MV-4-11 (cell line): ENCODE results near the gene UQCC2.

Source experiments
- DNase-seq: peaks from one replicate; lab custom pipeline; 2025; lab: John Stamatoyannopoulos, UW

The UQCC2 gene

DNA sequence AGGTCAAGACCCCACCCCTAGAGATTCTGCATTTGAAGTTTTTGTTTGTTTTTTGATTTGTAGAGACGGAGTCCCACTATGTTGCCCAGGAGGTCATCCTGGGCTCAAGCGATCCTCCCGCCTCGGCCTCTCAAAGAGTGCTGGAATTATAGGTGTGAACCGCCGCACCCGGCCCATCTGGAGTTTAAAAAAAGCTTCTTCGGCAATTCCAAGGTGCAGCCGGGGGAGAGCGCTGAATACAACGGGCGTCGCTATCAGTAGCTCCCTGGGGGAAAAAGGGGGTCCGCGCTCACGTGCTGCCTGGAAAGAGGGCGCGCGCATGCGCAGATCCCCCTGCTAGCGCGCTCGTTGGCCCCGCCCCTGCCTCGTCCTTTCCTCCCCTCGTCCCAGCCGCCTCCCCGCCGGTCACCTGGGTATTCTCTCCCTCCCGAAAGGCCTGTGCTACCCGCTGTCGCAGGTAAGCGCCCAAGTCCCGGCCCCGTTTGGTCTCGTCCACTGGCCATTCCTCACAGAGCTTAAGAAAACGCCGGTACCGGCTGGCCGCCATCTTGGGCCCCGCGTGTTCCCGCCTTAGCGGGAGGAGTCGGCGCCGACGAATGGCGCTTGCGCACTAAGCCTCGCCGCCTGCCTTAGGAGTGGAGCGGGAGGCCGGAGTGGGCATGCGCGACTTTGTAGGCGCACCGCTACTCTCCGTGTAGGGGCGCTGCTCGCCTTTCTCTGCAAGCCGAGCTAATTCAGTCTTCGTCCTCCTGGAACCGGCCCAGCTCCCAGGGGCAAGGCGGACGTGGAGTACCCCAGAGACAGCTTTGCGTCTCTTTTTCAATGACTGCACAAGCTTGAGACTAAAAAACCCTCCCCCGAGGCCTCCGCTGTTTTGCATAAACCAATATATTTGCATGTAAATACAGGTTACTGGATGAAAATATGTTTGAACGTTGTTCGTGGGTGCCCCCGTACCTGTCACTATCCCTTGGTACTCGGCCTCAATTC is at the start of gene UQCC2:
TSS of gene UQCC2 (minus strand) at position 561 of the 990 bp plus-strand sequence. CDS start at position 547, 14 bp downstream.
- DNase-seq, result peak; percentile 95

DNA sequence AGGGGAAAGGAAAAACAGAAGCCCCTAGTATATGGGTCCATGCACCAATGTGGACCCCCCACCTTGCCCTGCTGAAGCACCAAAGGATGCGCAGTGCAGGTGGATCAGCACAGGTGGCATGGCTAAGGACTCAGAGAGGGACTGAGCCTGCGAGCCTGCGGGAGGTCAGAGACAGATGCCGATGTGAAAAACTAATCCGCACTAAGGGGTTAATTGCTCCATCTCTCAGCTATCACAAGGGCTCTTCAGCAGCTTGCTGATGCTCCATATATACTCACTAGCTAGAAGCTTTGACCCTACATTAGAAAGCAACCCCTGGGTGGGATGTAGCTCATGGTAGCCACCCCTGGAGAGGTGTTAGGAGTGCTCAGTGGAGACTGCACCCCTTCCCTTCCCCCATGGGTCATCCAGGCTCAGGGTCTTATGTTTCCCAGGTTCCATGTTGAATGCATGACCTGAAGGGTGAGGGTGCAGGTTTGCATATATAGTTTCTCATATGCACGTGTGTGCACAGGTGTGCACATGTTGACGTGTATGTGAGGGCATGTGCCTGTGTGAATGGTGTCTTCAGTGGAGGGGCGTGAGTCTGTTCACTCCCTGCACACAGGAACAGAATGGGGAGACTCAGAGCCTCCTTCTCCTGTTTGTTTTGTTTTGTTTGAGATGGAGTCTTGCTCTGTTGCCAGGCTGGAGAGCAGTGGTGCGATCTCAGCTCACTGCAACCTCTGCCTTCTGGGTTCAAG is 48.6 kb upstream of the UQCC2 start:
- no peak for DNase-seq

DNA sequence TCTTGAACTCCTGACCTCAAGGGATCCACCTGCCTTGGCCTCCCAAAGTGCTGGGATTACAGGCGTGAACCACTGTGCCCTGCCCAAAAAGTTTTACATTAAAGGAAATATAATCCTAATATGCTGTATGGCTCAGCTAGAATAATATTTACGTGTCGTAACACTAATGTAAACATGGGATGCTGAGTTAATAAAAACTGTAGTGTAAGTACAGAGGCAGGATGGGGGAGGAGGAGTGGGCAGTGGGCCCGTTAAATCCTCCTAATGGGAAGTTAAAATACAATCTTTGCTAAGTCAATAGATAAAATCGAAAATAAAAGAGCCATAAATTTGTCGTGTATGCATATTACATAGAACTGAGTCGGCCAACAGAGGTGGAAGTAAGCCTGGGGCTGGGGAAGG is 47.3 kb upstream of the UQCC2 start:
- DNase-seq, result no peak

DNA sequence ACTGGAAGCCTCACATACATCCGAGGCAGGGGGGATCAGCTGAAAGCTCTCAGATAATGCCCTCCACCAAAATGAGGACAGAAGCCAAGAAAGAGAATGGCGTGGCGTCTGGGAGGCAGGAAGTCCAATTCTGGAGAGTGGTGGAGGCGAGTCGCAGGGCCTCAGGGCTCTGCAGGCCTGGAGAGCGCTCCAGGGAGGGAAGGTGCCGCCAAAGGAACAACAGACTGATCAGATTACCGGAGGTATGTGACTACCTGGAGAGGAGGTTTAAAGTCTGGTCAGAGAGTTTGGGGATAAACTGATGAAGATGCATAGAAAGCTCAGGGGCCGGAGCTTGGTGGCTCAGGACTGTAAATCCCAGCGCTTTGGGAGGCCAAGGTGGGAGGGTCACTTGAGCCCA is 46.4 kb upstream of the UQCC2 start:
- no peak for DNase-seq

DNA sequence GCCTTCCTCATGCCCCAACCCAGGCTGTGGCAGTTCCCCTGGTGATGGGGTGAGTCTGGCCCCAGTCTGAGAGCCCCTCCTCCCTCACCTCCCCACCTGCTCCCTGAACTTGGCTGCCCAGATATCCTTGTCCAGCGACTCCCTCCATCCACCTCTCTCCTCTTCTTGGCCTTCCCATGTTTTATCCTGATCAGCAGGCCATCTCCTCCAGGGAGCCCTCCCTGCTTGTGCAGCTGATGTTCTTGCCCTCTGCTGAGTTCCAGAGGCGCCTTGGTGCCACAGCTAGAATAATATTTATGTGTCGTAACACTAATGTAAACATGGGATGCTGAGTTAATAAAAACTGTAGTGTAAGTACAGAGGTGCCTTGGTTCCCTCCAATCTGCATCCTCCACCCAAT is 45.6 kb upstream of the UQCC2 start:
- no peak for DNase-seq

DNA sequence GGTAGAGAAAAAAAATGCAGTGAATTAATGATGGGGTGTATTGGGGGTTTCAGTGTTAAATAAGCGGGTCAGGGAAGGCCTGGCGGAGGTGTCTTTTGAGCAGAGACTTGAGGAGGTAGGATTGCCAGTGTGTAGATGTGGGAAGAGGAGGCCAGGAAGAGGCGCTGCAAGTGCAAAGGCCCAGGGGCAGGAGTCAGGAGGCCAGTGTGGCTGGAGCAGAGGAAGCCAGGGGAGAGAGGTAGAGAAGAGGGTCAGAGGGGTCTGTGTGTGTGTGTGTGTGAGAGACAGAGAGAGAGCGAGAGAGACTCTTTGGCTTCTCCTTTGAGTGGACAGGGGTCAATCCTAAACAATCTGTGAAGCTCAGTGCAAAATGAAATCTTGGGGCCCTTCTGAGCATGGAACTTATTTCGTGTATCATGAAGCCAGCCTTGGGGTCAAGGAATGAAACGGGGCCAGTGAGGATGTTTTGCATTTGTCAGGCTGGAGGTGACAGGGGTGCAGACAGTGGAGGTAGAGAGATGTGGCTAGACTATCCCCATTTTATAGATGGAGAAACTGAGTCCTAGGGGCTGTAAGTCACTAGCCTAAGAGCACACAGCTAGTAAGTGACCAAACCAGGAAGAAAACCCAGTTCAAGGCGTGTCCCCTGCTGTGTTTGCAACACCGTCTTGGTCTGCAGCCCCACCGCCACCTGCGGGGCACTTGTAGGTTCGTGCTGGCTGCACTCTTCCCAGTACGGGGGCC is 44.9 kb upstream of the UQCC2 start:
- no peak for DNase-seq

DNA sequence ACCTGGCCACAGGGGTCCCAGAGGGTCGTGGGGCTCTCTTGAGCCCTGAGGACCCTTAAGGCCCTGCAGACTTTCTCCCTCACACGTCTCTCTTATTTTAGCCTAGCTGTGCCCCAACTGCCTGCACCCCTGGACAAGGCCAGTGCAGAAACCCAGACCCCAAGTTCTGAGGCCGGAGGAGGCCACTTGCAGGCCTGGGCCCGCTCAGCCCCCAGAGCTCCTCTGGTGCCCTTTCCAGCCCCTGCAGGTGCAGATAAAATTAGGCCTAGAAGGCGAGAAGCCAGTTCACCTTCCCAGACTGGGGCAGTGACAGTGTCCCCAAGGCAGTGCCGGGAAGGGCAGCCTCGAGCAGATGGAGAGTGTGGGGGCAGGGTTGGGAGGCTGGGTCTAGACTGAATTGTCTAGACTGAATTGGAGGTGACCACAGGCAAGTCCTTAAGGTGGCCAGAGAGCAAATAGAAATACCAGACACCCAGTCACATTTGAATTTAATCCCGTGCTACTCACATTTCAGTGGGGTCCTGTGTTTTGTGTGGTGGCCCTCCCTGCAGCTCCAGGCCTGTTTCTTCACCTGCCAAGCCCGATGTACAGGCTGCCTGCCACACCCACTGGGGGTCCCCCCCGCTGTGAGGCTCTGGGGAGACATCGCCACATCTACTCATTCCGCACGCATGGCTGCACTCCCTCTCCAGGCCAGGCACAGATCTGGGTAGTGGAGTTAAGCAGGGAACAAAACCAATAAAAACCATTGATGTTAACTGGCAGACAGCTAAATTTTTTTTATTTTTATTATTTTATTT is 43.8 kb upstream of the UQCC2 start:
- no peak for DNase-seq

DNA sequence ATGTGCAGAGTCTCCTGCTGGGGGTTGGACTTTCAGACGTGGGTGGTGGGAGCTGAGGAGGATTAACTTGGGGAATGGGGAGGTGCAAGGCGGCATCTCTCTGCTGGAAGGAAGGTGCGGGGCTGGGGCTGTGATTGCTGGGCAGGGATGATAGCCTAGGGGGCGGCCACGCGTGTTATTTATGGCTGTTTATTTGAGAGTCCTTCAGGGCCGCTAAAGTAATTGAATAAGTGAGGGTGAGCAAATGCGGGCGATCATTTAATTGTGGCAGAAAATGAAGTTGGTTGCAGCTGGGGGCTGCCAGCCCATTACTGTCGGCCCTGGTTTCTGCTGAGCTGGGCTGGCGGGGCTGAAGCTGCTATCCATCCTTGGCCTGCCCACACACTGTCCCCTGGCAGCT is 42.7 kb upstream of the UQCC2 start:
- no peak for DNase-seq

DNA sequence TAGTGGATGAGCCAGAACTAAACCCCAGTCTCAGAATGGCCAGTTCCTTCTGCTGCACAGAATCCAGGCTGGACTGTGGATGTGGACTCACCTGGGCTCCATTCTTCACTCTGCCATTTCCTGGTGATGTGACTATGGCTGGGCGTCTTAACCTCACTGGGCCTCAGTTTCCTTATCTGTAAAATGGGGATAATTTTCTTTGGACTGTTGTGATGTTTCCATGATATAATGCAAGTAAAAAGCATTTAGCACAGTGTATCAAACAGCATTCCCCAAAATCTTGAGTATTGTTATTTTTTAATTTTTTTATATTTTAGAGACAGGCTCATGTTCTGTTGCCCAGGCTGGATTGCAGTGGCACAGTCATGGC is 41.1 kb upstream of the UQCC2 start:
- no peak for DNase-seq

DNA sequence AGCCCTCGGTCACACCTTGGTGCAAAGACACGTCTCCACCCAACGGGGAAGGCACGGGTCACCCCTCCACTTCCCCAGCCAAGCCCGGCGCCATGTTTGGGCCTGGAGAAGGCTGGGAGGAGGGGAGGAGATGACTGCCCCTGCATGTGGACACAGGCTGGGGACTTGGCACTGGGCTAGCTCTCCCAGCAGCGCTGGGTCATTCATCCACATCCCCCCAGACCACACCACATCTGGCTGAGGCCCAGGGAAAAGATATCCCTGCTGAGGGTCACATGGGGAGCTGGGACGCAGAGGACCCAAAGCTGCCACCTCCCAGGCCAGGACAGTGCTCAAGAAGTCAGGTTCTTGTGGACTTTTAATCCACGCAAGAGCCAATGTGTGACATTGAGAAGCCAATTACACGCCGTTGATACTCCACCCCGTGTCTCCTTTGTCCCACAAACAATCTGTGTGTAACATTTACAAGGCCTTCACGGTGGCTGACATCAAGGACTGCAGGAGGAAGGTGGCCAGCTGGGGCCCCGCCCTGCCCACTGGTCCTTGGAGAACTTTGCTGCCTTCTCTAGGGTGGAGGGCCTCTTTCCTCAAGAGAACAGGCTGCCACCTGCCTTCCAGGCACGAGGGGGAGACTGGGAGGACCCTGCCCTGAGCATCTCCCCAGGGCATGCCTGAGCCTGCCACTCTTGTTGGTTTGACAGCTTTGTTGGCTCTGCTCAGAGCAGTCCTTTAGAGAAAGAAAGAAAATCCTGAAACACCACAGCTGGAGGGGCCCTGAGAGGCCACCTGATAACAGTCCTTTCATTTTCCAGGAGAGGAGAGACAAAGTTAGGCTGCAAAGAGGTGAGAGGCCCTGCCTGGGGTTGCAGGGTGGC is 40.5 kb upstream of the UQCC2 start:
- no peak for DNase-seq

DNA sequence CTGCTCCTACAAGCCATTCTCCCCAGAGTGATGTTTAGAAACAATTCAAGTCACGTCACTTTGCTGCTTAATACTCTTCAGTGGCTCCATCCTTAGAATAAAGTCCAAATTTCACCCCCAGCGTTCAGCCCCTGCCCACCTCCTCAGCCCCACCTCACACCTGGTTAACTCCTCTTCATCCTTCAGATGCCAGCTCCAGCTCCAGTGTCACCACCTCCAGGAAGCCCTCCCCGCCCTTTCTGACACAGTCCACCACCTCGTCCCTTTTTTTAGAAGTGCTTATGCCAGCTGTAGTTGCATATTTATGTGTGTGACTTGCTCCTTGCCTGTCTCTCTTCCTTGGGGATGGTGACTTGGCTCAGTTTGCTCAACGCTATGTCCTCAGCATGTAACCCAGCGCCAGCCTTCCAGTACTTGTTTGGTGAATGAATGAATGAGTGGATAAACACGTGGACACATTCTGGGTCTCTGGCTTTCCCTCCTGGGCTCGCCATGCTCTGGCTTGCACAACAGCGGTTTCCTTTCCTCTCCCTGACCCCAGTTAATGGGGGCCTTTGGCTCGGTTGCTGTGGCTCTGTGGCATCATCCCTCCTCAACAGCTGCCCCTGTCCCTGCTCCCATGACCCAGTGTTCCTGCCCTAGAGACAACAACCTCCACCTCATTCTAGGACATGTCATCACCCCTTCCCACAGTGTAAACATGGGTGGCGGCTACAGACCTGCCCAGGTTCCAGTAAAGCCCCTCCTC is 38.9 kb upstream of the UQCC2 start:
- DNase-seq, result peak; percentile 87

DNA sequence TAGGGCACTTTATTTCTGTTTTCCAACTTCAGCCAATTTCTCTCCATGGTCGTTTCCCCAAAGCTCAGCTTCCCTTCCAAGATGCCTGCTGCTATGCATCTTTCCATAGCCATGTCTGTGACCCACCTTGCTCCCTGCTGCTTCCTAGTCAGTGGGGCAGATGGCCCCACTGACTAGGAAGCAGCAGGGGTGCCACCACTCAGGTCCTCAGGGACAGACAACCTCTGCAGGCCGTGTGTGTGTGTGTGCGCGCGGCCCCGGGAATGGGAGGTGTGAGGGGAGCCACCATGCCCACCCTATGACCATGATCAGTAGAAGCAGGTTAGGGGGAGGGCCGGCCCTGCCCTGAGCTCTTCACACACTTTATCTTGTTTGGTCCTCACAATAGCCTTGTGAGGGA is 37.9 kb upstream of the UQCC2 start:
- DNase-seq, result no peak

DNA sequence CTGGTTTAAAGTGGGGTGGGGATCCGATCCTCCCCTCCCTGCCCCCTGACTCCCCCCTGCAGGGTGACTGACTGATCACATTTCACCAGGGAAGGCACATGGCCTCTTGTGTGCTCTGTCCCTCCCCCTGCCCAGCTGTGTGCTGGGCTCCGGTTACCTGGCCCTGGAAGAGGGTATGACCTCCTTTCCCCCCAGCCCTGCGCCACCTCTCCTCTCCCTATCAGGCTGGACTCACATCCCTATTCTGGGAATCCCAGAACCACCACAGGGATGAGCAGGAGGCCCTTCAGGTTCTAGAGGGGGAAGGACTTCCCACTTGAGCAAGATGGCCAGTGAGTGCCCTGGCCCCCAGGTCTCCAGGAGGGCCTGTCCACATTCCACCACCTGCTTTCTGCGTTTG is 37.3 kb upstream of the UQCC2 start:
- DNase-seq, result no peak

DNA sequence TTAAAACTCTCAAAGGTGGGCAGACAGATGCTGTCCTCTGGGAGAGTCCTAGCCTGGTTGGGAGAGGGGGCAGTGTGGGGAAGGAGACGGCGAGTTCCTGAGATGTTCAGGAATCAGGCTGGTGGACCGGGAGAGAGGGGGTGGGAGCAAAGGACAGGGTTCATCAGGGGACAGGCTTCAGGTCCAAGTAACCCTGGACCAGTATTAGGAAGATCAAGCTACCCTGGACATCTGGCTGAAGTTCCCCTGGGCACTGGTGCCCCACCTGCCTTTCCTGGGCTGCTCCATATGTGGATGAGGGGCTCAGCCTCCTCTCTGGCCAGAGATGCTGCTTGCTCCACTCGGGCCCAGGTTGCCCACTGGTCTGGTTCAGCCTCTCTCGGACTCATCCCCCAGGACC is 36.3 kb upstream of the UQCC2 start:
- no peak for DNase-seq

DNA sequence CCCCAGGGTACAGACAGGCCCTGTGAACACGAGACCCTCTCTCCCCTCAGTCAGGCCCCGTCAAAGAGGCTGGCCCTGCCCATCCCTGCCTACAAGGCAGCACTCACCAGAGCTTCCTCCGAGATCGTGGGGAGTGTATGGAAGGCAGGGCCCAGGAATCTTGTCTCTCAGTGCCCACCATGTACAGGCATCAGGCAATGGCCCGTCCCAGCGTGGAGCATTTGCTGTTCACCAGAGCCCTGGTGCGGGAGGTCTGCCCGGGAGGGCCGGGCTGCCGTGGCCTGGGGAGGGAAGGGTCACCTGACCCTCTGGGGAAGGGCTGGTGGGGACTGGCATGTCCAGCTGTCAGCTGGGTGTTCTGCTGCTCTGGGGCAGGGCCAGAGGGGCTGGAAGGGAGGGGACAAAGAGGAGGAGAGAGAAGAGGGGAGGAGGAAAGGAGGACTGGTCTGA is 35.2 kb upstream of the UQCC2 start, which contains the start of gene IP6K3:
TSS of gene IP6K3 (minus strand) at position 255 of the 450 bp plus-strand sequence. CDS start 11,429 bp downstream, outside the sequence.
- no peak for DNase-seq

DNA sequence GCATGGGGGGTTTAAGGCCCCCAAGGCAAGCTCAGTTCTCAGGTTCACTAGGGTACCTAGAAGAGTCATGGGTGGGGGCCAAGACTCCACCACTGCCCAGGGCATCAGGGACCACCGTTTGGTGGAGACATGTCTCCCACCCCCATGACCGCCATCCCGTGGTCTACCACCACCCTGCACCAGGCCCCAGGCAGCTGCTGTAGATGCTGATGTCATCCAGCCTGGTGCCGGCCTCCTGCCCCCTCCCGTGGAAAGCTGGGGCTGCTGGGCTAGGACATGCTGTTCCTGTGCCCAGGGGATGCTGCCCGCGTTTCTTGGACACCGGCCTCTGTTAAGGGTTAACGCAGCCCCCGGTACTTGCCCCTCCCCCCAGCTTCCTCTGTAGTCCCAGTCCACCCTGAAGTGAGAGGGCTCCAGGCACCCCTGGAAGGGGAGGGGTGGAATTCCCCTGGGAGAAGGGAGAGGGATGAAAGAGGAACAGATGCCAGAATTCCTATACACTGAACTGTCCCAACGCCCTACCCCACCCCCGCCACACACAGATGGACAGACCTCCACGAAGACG is 34.6 kb upstream of the UQCC2 start:
- DNase-seq, result peak; percentile 14

DNA sequence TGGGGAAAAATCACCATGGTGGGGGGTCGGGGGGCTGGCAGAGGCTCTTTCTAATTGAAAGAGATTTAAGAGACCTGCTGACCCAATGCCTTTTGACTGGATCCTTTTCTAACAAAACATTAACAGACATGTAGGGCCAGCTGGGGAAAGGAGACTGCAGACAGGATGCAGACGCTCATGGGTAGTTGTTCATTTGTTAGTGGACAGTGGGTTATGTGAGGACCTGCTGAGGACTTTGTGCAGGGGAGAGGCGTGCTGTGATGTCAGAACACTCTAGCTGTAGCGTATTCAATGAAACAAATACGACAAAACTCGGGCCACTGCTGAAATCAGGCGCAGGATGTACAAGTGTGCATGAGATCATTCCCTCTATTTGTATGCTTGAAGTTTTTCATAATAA is 34.0 kb upstream of the UQCC2 start:
- no peak for DNase-seq

DNA sequence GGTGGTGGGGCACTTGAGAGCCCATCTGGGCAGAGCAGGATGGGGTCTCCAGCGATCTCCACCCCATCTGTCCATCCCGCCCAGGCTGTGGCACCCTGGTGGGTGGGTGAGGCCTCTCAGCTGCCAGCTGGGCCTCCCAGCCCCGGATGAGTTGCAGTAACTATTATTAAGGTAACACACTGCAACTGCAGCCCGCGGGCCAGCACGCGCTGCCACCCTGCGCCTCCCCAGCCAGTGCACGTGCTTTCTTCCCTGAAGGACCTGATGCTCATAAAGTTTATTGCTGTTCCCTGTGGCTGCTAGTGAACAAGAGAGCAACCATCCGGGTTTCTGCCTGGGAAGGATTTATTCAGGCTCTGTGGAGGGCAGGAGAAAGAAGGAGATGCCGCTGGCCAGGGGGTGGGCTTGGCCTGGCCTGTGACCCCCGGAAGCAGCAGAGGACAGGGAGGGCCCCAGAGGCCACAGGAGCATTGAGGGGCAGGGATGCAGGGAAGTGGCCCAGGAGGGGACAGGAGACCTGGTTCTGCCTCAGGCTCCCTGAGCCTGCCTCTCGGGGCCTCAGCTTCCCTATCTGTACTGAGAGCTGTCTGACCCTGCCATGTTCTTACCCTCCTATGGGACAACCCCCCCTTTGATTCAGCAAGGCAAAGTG is 33.5 kb upstream of the UQCC2 start:
- no peak for DNase-seq
